ENCODE measurements around the gene SDCBP2.

Gene SDCBP2

DNA sequence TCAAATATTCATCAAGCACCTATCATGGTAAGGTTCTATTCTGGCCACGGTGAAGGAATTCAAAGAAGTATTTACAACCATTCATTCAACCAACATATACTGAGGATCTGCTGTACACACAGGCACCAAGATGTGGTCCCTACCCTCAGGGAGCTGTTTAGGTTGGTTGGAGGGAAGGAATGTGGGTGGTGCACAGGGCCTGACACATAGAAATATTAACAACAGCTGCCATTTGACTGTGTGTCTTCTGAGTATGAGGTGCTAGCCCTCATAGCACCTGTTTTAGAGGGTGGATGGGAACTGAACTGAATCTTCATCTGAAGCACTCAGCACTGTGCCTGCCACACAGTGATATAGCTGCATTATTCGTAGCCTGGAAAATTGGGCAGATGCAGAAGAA lies 55.6 kb downstream of the SDCBP2 start:
- no peak for DNase-seq (ENCODE audit: low read depth in 2 of 2)

DNA sequence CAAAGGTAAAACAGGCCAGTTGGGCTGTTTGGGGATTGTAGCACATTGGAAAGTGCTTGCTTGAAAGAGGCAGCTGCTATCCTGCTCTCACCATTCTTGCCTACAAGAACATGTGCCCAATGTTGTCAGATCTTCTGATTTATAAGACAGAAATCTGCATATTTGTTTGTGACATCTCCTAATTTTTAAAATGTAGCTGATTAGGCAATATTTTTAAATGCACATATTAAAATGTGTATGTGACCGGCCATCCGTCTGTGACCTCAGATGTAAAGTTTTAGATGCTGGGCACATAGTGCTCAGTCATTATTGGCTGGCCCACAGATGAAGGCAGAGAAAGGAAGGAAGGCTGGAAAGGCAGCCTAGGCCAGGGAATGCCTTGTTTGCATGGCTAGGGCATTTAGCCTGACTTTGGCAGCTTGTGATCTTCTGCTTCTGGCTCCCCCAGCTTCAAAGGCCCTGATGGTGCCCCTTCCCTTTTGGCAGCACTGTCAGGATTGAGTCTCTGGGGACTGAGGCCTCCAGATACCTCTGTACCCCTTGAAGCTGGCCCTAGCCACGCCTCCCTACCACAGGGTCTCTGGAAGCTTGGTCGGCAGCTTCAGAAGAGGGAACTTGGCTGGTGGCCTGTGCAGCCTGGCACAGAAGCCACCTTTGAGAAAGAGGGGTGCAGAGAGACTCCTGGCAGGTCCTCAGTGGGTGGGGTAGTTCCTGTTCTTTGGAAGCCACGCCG lies 56.4 kb downstream of the SDCBP2 start:
- no peak for DNase-seq (ENCODE audit: low read depth in 2 of 2)

DNA sequence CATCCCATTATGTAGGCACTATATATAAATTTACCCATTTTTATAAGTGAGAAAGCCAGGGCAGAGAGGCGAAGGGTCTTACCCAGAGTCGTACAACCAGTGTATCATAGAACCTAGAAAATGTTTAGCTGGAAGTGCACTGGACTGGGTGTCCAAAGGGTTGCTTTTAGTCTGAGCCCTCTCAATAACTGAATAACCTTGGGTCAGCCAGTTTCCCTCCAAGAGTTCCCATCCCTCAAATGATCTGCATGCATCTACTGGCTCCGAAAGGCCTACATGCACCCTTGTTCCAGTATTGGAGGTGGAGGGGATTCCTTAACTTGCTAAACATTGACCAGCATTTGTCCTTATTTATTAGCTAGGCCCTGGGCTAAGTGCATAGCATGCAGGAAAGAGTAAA lies 59.1 kb downstream of the SDCBP2 start:
- DNase-seq (ENCODE audit: low read depth in 2 of 2): no peak

DNA sequence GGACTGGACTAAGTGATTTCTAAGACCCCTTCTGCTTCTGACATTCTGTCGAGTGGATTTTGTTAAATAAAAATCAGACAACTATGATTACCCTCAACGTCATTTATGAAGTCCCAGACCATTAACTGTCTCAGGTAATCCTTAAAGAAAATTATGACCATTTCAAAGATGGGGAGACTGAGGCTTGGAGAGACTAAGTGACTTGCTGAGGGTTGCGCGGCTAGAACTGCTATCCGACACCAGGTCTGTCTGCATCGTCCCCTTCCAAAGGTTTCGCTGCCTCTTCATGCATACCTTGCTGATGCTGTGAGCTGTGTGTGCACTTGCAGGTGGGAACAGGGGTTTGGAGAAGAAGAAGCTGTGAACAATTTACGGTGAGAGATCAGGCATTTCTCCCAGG lies 59.7 kb downstream of the SDCBP2 start:
- DNase-seq (ENCODE audit: low read depth in 2 of 2): no peak

DNA sequence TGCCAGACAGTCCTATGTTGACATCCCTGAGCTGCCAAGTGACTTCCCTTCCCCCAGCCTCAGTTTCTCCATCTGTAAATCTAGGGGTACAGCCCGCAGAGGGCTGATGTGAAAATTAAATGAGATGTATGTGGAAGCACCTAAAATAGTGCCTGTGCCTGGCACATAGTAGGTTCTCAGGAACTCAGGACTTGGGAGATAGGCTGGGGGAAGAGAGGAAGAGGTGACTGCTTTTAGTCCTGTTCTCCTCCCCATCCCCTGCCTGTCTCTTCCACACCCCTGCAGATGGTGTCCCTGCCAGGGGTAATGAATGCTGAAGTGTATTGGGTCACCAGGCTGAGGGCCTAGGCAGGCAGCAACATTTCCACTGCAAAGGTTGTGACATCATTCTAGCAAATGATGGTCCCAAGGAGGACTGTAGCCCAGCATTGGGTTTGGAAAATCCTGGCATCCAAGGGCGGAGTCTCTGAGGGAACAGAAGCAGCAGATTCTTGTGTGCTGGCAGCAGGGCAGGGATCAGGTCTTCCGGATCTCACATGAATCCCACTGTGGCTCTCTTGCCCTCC lies 61.0 kb downstream of the SDCBP2 start:
- no peak for DNase-seq (ENCODE audit: low read depth in 2 of 2)

DNA sequence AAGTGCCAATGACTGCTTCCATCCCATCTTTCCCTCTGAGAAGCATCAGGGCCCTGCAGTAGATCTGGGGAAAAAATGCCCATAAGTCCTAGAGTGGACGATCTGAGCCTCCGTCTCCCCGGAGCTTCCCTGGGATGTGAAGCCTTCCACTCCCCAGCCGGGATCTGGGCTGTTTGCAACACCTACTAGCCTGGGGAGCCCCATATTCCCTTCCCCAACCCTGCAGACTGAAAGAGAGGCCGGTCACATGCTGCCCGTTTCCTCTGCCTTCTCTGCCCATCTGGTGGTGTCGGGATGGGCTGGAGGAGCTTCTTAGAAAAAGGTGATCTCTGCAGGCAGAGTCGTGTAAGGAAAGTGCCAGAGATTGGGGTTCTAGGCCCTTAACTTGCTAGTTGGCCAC lies 61.8 kb downstream of the SDCBP2 start:
- DNase-seq (ENCODE audit: low read depth in 2 of 2): no peak

DNA sequence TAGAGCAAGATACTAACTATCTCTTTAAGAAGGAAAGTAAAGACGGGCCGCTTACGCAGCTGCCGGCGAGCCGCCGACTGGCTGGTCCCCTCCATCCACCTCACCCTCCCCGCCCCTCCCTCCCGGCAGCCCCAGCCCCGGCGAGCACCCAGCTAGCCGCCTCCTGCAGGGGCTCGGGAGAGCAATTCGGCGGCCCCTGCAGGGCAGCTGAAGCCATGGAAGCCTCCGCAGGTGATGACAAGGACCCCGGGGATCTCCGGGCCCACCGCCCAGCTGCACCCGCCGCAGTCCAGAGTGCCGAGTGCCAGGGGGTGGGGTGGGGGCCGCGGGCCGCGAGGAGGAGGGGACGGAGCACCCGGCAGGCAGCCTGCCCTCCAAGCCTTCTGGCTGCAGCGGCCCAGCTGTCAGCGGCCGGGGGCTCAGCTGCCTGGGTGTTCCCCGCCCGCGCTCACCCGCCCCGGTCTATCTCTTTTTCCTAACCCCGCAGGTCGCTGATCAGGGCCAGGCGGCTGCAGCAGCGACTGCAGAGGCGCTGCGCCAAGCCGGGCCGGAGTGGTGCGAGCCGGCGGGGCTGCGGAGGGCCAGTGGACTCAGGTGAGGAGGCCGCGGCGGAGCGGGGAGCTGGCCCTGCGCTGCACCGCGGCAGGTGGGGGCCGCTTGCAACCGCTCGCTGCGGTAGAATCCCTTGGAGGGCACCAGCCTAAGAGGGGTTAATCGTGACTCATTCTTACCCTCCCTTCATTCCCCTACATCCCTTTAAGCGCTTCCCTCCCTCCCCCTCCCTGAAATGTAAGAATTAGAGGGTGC lies 62.6 kb downstream of the SDCBP2 start, which contains the start of gene SNPH:
Gene SNPH, plus strand, starts transcription at position 128 of the 807 bp plus-strand sequence. CDS start 29,946 bp downstream, outside the sequence.
- DNase-seq (ENCODE audit: low read depth in 2 of 2): peak; percentile 52 to 65

DNA sequence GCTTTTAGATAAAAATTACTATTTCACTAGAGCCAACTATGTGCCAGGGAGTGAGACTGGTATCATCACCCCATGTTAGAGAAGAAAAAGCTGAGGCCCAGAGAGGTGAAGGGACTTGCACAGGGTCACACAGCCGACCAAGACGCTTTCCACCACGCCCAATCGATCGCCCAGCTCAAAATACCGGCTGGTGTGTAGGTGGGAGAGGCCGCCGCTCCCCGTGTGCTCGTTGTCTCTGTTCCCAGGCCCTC lies 63.1 kb downstream of the SDCBP2 start:
- DNase-seq (ENCODE audit: low read depth in 2 of 2): no peak

DNA sequence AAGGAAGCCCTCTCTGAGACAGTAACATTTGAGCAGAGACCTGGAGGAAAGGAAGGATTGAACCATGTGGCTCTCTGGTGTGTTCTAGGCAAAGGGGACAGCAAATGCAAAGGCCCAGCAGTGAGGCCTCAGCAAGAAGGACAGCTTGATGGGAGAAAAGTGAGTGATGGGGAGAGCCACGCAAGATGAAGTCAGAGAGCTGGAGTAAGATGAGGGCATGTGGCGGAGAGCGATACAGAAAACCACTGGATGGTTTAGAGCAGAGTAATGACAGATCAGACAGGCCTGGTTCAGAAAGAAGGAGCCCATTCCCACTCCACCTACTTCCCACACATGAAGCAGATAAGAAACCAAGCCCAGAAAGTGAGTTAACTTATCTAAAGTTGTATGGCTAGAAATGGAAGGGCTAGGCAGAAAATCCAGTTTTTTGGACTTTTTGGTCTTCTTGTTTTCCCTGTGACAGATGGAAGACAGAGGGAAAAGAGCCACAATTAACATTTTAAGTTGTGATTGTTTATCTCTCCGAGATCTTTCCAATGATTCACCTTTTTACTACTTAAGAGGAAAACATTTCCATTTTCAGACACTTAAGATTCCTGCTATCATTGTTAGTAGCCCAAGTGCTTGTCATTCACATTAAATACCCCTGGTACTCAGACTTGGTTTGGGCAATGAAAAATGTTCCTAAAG lies 63.6 kb downstream of the SDCBP2 start:
- DNase-seq (ENCODE audit: low read depth in 2 of 2): no peak

DNA sequence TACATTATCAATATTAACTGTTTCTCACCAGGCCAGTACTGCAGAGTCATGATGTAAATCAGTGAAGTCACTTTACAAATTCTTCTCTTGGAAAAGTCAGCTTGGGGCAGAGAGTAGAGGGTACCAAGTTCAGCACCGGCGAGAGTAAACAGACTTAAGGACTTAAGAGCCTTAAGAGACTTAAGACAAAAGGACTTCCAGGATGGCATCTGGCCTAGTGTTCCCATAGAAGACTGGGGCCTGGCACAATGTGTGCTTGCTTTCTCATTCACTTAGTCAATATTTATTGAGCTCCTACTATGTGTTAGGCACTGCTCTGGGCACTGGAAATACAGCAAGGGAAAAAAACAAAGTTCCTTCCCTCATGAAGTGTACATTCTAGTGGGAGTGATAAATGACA lies 64.2 kb downstream of the SDCBP2 start:
- DNase-seq (ENCODE audit: low read depth in 2 of 2): no peak

DNA sequence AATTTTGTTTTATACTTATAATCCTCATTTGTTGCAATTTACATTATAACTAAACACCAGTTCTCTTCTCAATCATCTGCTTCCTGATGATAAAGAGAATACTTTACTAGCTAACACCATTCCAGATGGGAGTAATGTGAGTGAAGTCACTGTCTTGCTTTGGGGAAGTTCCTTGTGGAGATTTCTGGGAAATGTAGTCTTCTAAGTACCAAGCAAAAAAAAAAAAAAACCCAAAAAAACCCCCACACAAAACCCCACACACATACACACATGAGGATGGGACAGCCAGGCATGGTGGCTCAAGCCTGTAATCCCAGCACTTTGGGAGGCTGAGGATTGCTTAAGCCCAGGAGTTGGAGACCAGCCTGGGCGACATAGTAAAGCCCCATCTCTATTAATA lies 65.1 kb downstream of the SDCBP2 start:
- no peak for DNase-seq (ENCODE audit: low read depth in 2 of 2)

Measured in stimulated activated CD8-positive, alpha-beta memory T cell treated with anti-CD3 and anti-CD28 coated beads, Interleukin-2, amount 100 ng/mL, for 48 hours (primary cell).